Sigmoid colon (tissue), 7 donors: ENCODE results near the gene CLTA. TPM values are rescaled to one million over a fixed set of nuclear protein-coding genes. Genes with fewer than 3 reads are reported as not detected.
"Not testable (repeated sequence)": the region's sequence is repeated elsewhere in the genome, so short reads cannot be mapped to it uniquely, and the experiment has no call there.

Source experiments
- DNase-seq: peaks from one replicate; pipeline ENCODE4 v3.0.0-alpha.2; 2019
- H3K27ac ChIP-seq, 4 donors: fragments of 200-600 bp; sonication (generic); one replicate each; pipeline ENCODE4 v1.5.1; 2016 to 2019; ENCODE audit warnings: mild to moderate bottlenecking in 1 of 4
- H3K27me3 ChIP-seq, 3 donors: fragments of 200-600 bp; sonication (generic); one replicate each; pipeline ENCODE4 v1.5.1; 2019; ENCODE audit warnings: mild to moderate bottlenecking in 1 of 3
- H3K36me3 ChIP-seq, 4 donors: fragments of 200-600 bp; sonication (generic); one replicate each; pipeline ENCODE4 v1.5.1; 2016 to 2019
- H3K4me1 ChIP-seq, 4 donors: fragments of 200-600 bp; sonication (generic); one replicate each; pipeline ENCODE4 v1.5.1; 2017 to 2019
- H3K4me3 ChIP-seq, 4 donors: fragments of 200-600 bp; sonication (generic); one replicate each; pipeline ENCODE4 v1.5.1; 2017 to 2019; ENCODE audit warnings: mild to moderate bottlenecking in 2 of 4, moderate library complexity in 1 of 4
- H3K9me3 ChIP-seq, 4 donors: fragments of 200-600 bp in 3 of 4; sonication (generic) in 3 of 4; one replicate each; pipeline versions ENCODE4 v1.5.1 to v1.6.1; 2013 to 2019
- EP300 ChIP-seq, 4 donors: sonication (generic); formaldehyde crosslinking; IDR thresholded peaks; one replicate each; pipeline ENCODE4 v1.6.1; 2017; ENCODE audit warnings: antibody characterized with exemption in 4 of 4
- POLR2A ChIP-seq, 2 donors: fragments of 450-650 bp; IDR thresholded peaks; one replicate each; pipeline ENCODE4 v1.6.1; 2016; ENCODE audit warnings: antibody characterized with exemption in 2 of 2, mild to moderate bottlenecking in 2 of 2, moderate library complexity in 2 of 2
- POLR2AphosphoS5 ChIP-seq, 4 donors: sonication (generic); formaldehyde crosslinking; IDR thresholded peaks; one replicate each; pipeline ENCODE4 v1.6.1; 2017; ENCODE audit warnings: antibody characterized with exemption in 4 of 4
- WGBS, 2 donors: extraction: QIAGEN DNeasy Blood & Tissue Kit; methylation state at CpG; one replicate each; pipeline ENCODE4 v1.1.7; 2013; 5-methylcytosine and 5-hydroxymethylcytosine counted together
- intact Hi-C: fragments of 100-400 bp; cut with DNase I; formaldehyde crosslinking; loops from one replicate; pipeline ENCODE4 v1.15.1; 2023
- polyA plus RNA-seq, 3 donors: library from polyadenylated mRNA; stranded (reverse); fragments of 200-250 nt; gene quantifications; one replicate each; pipeline ENCODE4 v1.2.3, GENCODE V29; 2013
- total RNA-seq, 4 donors: library from RNA; depleted of rRNA; stranded (reverse); fragments of >200 nt; gene quantifications; one replicate each; pipeline ENCODE4 v1.1.0, GENCODE V29; 2016
- TF ChIP-seq, protein P1 (sequence below), 4 experiments: fragments of 450-650 bp in 3 of 4; fragments of 200-600 bp in 1 of 4; IDR thresholded peaks; one replicate each; pipeline ENCODE4 v1.5.1; 2016 to 2019; ENCODE audit warnings: antibody characterized with exemption in 4 of 4, mild to moderate bottlenecking in 3 of 4, moderate library complexity in 2 of 4
- donor health status: healthy with polysubstance abuse.
- donor health status: Bipolar disorder and iron deficiency.
- donor health status: healthy.

Gene CLTA
- total and polyA plus RNA-seq, 7 donors, result 151 to 299 (median 176) TPM

DNA sequence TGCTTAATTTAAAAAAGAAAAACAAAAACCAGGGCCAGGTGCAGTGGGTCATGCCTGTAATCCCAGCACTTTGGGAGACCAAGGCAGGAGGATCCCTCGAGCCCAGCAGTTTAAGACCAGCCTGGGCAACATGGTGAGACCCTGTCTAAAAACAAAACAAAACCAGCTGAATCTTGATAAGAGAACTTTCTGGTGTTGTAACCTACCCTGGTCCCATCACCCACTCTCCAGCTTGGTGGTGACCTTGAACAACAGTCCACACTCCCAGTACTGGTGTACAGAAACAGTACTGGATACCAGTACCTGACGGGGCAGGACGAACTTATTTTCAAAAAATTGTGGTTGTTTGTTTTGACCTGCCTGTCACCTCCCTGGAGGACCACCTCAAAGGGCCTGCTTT is 30.9 kb downstream of the CLTA start:
- intact Hi-C loops, result no loop called here
- TF ChIP-seq, protein P1, sequence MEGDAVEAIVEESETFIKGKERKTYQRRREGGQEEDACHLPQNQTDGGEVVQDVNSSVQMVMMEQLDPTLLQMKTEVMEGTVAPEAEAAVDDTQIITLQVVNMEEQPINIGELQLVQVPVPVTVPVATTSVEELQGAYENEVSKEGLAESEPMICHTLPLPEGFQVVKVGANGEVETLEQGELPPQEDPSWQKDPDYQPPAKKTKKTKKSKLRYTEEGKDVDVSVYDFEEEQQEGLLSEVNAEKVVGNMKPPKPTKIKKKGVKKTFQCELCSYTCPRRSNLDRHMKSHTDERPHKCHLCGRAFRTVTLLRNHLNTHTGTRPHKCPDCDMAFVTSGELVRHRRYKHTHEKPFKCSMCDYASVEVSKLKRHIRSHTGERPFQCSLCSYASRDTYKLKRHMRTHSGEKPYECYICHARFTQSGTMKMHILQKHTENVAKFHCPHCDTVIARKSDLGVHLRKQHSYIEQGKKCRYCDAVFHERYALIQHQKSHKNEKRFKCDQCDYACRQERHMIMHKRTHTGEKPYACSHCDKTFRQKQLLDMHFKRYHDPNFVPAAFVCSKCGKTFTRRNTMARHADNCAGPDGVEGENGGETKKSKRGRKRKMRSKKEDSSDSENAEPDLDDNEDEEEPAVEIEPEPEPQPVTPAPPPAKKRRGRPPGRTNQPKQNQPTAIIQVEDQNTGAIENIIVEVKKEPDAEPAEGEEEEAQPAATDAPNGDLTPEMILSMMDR (IDR thresholded peaks at IDR 0.05), result no peak
- TF ChIP-seq EP300 (IDR thresholded peaks at IDR 0.05), result no peak
- TF ChIP-seq POLR2A (IDR thresholded peaks at IDR 0.05), result no peak
- no peak for TF ChIP-seq POLR2AphosphoS5 (IDR thresholded peaks at IDR 0.05)
- WGBS, 2 donors, result 94 to 97% methylated on average over 3 of the region's 3 CpGs
- H3K27ac ChIP-seq, result no peak overlapping the region
- H3K36me3 ChIP-seq, result peaks cover 26 to 98% (median 72%) of the 10 kb centered on the region in 4 donors
- DNase-seq, result no peak
- H3K4me1 ChIP-seq, result peaks cover 0 to 14% (median 0%) of the 10 kb centered on the region in 4 donors
- no peak overlapping the region for H3K4me3 ChIP-seq
- H3K9me3 ChIP-seq, result peaks cover 0 to 2% (median 0%) of the 10 kb centered on the region in 4 donors
- no peaks in the 10 kb centered on the region for H3K27me3 ChIP-seq

DNA sequence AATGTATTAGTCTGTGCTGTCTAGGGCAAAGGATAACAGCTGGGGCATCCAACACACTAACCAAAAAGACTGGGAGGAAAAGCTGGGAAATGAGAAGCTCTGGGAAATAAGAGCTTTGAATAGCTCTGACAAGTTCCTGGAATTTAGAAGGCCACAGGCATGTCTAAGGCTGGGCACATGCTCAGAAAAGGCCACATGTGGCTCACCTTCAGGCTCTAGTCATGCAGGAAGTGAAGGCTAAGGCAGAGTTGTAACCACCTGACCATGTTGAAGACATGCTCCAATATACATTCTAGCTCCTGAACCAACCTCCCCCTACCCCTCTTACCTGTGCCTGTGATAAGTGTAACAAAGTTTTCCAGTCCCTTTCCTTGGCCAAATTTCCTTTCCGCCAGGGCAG is 31.7 kb downstream of the CLTA start:
- peaks cover 0 to 11% (median 0%) of the 10 kb centered on the region in 4 donors for H3K4me1 ChIP-seq
- intact Hi-C loops, result no loop called here
- no peak for DNase-seq
- peaks cover 32 to 98% (median 77%) of the 10 kb centered on the region in 4 donors for H3K36me3 ChIP-seq
- TF ChIP-seq EP300 (IDR thresholded peaks at IDR 0.05), result no peak
- TF ChIP-seq, protein P1 (IDR thresholded peaks at IDR 0.05), result no peak
- TF ChIP-seq POLR2A (IDR thresholded peaks at IDR 0.05), result no peak
- no peak for TF ChIP-seq POLR2AphosphoS5 (IDR thresholded peaks at IDR 0.05)
- no peak overlapping the region for H3K27ac ChIP-seq
- H3K27me3 ChIP-seq, result no peaks in the 10 kb centered on the region
- H3K4me3 ChIP-seq, result no peak overlapping the region
- 92 to 98% methylated on average over 1 of the region's 1 CpG for WGBS, 2 donors
- peaks cover 0 to 2% (median 0%) of the 10 kb centered on the region in 4 donors for H3K9me3 ChIP-seq

DNA sequence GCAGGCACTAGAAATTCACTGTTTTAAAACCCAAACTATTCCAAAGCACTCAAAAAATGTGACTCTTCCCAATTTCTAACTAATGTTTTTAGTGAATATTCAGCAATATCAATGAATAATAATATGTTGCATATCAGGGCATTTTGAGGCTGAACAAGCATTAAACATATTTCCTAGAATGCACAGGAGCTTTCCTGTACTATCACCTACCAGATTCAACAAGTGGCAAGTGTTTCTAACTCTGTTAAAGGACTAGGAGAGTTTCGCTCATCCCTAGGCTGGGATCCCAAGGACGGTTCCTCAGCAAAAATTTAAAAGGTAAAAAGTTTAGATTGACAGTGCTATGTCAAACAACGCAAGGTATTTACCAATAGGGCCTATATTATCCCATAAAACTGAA is 46.5 kb downstream of the CLTA start:
- H3K4me1 ChIP-seq, result peaks cover 0 to 7% (median 2%) of the 10 kb centered on the region in 4 donors
- 96% methylated on average over 3 of the region's 3 CpGs for WGBS, 2 donors

DNA sequence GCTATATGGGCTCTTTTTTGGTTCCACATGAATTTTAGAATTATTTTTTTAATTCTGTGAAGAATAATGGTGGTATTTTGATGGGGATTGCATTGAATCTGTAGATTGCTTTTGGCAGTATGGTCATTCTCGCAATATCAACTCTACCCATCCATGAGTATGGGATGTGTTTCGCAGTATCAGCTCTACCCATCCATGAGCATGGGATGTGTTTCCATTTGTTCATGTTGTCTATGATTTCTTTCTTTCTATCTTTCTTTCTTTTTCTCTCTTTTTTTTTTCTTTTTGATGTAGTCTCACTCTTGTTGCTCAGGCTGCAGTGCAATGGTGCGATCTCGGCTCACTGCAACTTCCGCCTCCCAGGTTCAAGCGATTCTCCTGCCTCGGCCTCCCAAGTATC is 48.5 kb downstream of the CLTA start:
- WGBS, 2 donors, result 96 to 98% methylated on average over 7 of the region's 7 CpGs
- H3K36me3 ChIP-seq, result peaks cover 0 to 63% (median 11%) of the 10 kb centered on the region in 4 donors
- H3K4me1 ChIP-seq, intact Hi-C loops, DNase-seq, H3K4me3 ChIP-seq, H3K9me3 ChIP-seq, H3K27ac ChIP-seq, H3K27me3 ChIP-seq: not testable (repeated sequence)

More for the DNA sequence above, 46.5 kb downstream of the CLTA start:
- Histone ChIP-seq H3K27me3 (no peaks in the 10 kb centered on the region), H3K27ac (no peak overlapping the region), H3K4me3 (no peak overlapping the region), H3K36me3 (peaks cover 3 to 69% (median 13%) of the 10 kb centered on the region in 4 donors), H3K9me3 (no peaks in the 10 kb centered on the region)
- DNase-seq, result no peak
- TF ChIP-seq POLR2AphosphoS5 (IDR thresholded peaks at IDR 0.05) (no peak), EP300 (IDR thresholded peaks at IDR 0.05) (no peak), POLR2A (IDR thresholded peaks at IDR 0.05) (no peak)
- TF ChIP-seq, protein P1 (IDR thresholded peaks at IDR 0.05), result no peak
- intact Hi-C loops, result no loop called here

DNA sequence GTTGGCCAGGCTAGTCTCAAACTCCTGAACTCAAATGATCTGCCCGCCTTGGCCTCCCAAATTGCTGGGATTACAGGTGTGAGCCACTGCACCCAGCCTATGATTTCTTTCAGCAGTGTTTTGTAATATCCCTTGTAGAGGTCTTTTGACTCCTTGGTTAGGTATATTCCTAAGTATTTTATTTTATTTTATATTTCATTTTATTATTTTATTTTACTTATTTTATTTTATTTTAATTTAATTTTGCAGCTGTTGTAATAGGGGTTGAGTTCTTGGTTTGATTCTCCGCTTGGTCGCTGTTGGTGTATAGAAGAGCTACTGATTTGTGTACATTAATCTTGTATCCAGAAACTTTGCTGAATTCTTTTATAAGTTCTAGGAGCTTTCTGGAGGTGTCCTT is 49.0 kb downstream of the CLTA start:
- H3K4me3 ChIP-seq, H3K27me3 ChIP-seq, H3K4me1 ChIP-seq, H3K9me3 ChIP-seq, H3K27ac ChIP-seq, DNase-seq, intact Hi-C loops: not testable (repeated sequence)
- peaks cover 0 to 63% (median 12%) of the 10 kb centered on the region in 4 donors for H3K36me3 ChIP-seq
- WGBS, 2 donors, result 97 to 98% methylated on average over 3 of the region's 3 CpGs

DNA sequence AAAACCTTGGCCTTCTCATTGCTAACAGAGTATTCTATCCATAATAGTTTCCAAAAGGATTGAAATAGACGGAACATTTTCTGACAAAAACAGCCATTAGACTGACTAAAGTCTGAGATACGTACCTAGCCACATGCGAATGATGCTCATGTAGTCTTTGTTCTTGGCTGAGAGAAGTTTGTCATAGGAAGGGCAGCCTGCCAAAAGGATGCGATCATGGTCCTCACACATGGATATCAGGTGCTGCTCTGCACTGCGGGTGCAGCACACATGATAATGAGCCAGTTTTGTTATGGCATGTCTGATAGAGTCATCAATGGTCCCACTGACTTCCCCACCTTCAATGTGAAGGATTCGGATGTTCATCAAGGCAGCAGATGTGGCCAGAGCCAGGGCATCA is 55.2 kb downstream of the CLTA start:
- Histone ChIP-seq H3K4me1 (peaks cover 0 to 19% (median 11%) of the 10 kb centered on the region in 4 donors), H3K36me3 (peaks cover 11 to 61% (median 26%) of the 10 kb centered on the region in 4 donors), H3K27me3 (no peaks in the 10 kb centered on the region), H3K4me3 (no peak overlapping the region), H3K9me3 (no peaks in the 10 kb centered on the region), H3K27ac (no peak overlapping the region)
- intact Hi-C loops, result no loop called here
- WGBS, 2 donors, result 94 to 96% methylated on average over 6 of the region's 6 CpGs
- TF ChIP-seq POLR2A (IDR thresholded peaks at IDR 0.05) (no peak), POLR2AphosphoS5 (IDR thresholded peaks at IDR 0.05) (no peak), EP300 (IDR thresholded peaks at IDR 0.05) (no peak)
- TF ChIP-seq, protein P1 (IDR thresholded peaks at IDR 0.05), result no peak
- no peak for DNase-seq
